ENCODE results near the gene SLC25A45. TPM values are rescaled to one million over a fixed set of nuclear protein-coding genes. Genes with fewer than 3 reads are reported as not detected.

Gene SLC25A45, protein sequence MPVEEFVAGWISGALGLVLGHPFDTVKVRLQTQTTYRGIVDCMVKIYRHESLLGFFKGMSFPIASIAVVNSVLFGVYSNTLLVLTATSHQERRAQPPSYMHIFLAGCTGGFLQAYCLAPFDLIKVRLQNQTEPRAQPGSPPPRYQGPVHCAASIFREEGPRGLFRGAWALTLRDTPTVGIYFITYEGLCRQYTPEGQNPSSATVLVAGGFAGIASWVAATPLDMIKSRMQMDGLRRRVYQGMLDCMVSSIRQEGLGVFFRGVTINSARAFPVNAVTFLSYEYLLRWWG
- polyA plus RNA-seq (ENCODE audit: insufficient read length in 3 of 3) = 1 to 10 TPM; 5.0 to 6.0 (median 5.2) TPM

DNA sequence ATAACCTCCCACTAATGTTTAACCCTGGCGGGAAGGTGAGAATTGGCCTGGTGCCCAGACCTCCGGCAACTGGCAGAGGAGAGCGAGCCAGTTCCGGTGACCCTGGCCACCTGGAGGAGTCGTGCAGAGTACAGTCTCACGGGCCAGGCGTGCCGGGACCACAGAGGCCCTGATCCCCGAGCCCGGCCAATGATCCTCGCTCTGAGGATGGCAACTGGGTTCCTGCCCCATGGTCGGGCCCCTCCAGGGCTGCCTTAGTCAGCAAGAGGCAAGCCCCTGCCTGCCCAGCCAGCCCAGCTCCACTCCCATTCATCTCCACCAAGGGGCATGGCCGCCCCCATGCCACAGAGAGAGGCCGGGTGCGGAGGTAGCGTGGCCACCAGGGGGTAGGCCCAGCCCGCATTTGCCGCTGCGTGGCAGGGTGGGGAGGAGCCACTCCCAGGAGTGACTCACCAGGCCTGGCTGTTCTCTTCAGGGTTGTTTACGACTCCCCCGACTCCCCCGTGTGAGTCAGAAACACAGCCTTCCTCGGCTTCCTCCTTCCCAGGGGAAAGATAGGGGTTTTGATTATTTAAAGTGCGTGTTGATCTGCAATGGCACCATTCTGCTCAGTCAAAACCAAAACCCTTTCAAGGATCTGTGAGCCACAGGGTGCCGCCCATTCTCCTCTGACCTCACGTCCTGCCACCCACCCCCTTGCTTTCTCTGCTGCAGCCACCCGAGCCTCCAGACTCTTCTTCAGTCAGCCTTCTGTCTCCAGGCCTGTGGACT, at the start of gene SLC25A45:
TSS of gene SLC25A45 (minus strand) at position 614 of the 771 bp plus-strand sequence. CDS start 695 bp downstream, outside the sequence.
- peak; percentile 50 to 82 (median 61) for DNase-seq (ENCODE audit: low read depth in 3 of 3, low spot score in 2 of 3)

DNA sequence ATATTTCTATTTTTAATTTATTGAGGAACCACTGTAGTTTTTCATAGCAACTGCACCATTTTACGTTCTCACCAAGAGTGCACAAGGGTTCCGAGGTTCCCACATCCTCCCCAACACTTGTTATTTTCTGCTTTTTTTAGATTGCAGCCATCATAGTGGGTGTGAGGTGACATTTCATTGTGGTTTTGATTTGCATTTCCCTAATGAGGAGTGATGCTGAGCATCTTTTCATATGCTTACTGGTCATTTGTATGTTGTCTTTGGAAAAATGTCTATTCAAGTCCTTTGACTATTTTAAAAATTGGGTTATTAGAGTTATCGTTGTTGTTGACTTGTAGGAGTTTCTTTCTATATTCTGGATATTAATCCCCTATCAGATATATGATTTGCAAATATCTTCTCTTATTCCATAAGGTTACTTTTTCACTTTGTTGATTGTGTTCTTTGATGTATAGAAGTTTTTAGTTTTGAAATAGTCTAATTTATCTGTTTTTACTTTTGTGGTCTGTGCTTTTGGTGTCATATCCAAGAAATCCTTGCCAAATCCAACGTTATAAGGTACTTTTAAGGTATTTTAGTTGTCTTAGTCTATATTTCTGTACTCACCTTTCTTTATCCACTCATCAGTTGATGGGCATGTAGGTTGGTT, 49.1 kb upstream of the SLC25A45 start:
- no peak for DNase-seq (ENCODE audit: low read depth in 3 of 3, low spot score in 2 of 3)

DNA sequence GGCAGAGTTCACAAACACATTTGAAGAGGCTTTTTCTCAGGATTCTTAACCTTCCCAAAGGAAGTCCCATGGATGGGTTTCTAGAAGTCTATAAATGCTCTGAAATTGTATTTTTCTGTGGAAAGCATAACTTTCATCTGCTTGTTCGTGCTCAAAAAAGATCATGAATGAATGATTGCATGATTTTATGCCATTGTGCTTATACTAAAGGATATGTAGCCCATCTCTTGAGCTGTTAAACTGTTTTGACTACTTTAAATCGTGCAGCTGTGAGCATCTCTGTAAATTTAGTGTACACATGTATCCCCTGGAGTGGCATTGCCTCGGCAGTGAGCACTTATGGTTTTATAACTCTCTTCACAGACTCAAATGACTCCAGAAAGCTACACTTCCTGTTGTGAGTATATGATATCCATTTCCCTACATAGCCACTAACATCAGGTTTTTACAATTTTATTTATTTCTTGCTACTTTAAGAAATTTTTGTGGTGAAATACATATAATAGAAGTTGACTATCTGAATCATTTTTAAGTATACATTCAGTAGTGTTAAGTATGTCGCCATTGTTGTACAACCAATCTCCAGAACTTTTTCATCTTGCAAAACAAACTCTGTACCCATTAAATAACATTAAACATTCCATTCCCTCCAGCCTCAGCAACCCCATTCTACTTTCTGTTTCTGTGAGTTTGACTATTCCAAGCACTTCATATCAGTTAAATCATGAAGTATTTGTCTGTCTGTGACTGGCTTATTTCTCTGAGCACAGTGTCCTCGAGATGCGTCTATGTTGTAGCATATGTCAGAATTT, 48.2 kb upstream of the SLC25A45 start:
- DNase-seq (ENCODE audit: low read depth in 3 of 3, low spot score in 2 of 3) = no peak

DNA sequence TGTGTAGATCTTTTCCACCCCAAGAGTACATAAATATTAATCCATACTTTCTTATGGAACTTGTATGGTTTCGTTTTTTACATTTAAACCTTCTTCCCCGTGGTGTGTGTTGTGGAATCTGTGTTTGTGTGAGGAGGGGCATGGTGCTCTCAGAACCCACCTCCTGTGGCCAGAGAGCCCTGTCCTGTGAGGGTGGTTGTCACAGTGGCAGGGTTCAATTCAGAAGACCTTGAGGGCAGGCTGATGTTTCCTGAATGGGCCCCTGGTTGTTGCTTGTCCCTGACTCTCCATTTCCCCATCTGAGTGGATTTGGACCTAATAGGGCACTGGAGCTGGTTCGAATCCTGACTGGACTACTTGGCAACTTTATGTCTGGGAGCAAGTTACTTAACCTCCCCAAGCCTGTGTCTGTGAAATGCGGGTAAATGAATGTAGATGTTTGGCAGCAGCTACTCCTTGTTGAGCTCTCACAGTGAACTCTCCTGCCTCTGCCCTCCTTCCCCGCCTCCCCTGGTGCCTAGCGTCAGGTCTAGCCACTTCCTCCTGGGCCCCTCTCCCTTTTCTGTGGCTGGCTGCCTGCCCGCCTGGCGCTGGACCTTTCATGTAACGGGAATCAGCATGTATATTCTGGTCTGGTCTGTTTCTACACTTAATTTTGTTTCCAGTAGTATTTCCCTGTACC, 47.4 kb upstream of the SLC25A45 start:
- DNase-seq (ENCODE audit: low read depth in 3 of 3, low spot score in 2 of 3) = no peak

DNA sequence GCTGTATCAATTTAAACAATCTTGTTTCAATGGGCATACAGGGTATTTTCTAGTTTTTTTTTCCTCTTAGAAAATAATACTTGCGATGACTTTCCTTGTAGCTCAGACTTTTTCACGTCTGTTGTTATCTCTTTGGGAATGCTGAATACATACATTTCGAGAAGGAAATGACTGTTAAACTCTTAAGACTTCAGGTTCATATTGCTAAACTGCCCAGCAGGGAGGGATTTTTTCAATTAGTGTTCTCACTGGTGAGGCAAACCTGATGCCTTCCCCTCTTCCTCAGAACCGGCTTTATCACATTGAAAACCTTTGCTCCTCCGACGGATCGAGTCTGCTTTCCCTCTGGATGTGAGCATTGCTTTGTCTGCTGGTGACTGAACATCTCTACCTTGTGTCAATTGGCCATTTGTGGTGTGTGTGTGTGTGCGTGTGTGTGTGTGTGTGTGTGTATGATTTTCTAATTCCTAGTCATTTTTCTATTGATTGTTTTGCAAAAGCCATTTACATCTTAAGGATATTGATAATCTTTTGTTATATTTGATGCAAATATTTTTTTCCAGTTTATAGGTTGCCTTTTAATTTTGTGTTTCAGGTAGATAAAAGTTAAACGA, 46.7 kb upstream of the SLC25A45 start:
- no peak for DNase-seq (ENCODE audit: low read depth in 3 of 3, low spot score in 2 of 3)

DNA sequence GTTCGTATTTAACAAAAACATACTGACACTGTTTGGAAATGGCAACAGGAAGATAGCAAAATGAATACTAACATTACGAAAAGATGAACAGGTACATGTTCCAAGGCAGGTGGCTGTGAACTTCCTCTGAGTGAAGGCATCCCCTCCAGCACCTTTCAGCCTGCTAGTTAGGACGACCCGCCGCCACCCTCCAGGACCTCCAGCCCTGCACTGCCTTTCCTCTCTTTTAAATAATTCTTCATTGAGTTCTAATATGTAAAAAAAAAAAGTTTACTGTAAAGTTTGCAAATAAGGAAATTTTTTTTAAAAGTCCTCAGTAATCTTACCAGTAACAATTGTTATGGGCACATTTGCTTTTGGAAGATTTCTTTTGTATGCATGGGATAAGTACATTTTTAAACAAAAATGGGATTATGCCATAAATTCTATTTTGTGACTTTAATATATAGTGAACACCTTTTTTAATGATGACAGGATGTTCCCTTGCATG, 46.2 kb upstream of the SLC25A45 start:
- no peak for DNase-seq (ENCODE audit: low read depth in 3 of 3, low spot score in 2 of 3)

DNA sequence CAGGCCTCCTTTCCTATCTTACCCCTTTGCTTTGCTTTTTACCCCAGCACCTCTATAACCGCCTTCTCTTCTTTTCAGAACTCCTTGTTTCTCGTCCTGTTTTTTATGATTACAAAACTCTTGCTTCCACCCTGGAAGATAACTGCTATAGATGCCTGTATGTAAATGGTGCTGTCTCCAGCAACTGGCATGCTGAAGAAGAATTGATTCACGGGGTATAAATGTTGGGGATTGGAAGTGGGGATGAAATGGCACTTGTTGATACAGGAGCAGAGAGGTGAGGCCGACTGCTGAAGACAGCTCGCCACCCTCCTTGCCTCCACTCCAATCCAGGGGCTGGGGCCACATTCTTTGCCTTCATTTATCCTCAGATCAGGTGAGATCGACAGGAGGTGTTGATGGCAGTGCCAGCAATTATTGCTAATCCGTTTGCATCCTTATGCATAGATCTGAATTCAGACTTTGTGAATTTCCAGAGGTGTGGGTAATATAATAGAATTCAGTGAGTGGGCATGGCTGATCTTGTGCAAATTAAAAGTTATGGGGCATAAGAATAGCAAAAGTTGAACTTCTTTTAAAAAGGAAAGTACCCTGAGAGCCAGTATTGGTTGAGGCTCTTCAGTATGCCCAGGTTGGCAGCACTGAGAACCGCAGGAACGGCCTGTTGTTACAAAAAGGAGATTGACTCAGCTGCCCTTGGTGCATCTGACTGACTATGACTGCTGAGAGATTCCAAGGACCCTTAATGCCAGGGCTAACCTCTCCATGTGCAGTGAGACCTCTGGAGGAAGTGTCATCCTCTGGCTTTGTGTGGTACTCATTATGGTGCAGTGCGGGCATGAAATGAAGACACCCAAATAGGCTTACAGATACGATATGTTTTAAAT, 45.5 kb upstream of the SLC25A45 start:
- no peak for DNase-seq (ENCODE audit: low read depth in 3 of 3, low spot score in 2 of 3)

DNA sequence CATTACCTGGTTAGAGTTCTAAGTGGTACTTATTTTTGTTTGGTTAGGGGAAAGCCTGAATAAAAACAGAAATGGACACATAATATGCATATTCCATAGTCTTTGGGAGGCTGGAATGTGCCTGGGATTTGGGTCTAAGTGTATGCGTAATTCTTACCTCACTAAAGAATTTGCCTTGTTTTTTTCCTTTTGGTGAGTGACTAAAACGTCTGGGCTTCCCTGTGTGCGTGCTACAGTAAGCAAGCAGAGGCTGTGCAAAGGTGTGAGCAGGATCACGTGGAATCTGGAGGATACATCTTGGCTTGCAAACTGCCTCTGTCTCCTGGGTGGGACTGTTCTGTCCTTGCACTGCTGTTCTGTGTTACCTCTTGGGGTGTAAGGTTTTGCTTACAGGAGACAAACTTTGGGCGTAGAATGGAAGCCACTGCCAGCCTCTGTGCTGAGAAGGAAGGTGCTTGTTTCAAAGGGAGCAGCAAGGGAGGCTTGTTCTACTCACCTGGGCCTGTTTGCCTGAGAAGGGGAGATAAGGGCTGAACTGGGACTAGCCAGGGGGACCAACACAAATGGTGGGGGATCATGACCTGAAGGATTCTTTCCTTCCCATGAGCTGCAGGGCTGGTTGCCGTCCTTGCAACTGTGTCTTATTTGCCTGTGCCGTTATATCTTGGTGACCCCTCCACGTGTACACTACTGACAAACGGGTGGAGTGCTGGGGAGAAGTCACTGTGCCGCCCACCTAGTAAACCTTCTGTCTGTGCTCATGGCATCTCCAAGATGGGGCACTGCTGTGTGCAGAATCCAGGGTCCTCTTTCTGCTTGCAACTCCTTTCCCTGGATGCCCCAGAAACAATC, 44.6 kb upstream of the SLC25A45 start:
- no peak for DNase-seq (ENCODE audit: low read depth in 3 of 3, low spot score in 2 of 3)

DNA sequence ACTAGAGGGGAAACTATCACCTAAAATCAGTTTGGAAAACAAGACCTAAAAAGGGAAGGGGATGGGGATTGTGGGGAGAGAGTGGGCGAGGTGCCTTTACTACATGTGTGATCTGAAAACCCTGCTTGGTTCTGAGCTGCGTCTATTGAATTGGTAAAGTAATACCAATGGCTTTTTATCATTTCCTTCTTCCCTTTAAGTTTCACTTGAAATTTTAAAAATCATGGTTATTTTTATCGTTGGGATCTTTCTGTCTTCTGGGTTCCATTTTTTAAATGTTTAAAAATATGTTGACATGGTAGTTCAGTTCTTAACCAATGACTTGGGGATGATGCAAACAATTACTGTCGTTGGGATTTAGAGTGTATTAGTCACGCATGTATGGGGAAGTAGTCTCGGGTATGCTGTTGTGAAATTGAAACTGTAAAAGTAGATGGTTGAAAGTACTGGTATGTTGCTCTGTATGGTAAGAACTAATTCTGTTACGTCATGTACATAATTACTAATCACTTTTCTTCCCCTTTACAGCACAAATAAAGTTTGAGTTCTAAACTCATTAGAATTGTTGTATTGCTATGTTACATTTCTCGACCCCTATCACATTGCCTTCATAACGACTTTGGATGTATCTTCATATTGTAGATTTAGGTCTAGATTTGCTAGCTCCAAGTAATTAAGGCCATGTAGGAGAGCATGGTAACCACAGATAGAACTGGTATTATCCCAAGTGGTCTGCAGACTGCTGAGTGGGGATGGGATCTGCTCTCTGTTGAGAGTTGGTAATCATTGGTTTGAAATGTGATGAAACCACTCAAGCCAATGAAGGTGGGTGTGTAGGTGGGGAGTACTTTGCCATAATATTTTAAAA, 43.8 kb upstream of the SLC25A45 start:
- no peak for DNase-seq (ENCODE audit: low read depth in 3 of 3, low spot score in 2 of 3)

DNA sequence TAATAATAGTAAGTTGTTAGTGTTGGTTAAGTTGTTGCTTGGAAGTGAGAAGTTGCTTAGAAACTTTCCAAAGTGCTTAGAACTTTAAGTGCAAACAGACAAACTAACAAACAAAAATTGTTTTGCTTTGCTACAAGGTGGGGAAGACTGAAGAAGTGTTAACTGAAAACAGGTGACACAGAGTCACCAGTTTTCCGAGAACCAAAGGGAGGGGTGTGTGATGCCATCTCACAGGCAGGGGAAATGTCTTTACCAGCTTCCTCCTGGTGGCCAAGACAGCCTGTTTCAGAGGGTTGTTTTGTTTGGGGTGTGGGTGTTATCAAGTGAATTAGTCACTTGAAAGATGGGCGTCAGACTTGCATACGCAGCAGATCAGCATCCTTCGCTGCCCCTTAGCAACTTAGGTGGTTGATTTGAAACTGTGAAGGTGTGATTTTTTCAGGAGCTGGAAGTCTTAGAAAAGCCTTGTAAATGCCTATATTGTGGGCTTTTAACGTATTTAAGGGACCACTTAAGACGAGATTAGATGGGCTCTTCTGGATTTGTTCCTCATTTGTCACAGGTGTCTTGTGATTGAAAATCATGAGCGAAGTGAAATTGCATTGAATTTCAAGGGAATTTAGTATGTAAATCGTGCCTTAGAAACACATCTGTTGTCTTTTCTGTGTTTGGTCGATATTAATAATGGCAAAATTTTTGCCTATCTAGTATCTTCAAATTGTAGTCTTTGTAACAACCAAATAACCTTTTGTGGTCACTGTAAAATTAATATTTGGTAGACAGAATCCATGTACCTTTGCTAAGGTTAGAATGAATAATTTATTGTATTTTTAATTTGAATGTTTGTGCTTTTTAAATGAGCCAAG, 42.9 kb upstream of the SLC25A45 start:
- DNase-seq (ENCODE audit: low read depth in 3 of 3, low spot score in 2 of 3) = no peak

DNA sequence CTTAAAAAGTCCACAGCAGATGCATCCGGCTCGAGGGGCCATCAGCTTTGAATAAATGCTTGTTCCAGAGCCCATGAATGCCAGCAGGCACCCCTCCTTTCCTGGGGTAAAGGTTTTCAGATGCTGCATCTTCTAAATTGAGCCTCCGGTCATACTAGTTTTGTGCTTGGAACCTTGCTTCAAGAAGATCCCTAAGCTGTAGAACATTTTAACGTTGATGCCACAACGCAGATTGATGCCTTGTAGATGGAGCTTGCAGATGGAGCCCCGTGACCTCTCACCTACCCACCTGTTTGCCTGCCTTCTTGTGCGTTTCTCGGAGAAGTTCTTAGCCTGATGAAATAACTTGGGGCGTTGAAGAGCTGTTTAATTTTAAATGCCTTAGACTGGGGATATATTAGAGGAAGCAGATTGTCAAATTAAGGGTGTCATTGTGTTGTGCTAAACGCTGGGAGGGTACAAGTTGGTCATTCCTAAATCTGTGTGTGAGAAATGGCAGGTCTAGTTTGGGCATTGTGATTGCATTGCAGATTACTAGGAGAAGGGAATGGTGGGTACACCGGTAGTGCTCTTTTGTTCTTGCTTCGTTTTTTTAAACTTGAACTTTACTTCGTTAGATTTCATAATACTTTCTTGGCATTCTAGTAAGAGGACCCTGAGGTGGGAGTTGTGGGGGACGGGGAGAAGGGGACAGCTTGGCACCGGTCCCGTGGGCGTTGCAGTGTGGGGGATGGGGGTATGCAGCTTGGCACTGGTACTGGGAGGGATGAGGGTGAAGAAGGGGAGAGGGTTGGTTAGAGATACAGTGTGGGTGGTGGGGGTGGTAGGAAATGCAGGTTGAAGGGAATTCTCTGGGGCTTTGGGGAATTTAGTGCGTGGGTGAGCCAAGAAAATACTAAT, 42.0 kb upstream of the SLC25A45 start:
- DNase-seq (ENCODE audit: low read depth in 3 of 3, low spot score in 2 of 3) = no peak

DNA sequence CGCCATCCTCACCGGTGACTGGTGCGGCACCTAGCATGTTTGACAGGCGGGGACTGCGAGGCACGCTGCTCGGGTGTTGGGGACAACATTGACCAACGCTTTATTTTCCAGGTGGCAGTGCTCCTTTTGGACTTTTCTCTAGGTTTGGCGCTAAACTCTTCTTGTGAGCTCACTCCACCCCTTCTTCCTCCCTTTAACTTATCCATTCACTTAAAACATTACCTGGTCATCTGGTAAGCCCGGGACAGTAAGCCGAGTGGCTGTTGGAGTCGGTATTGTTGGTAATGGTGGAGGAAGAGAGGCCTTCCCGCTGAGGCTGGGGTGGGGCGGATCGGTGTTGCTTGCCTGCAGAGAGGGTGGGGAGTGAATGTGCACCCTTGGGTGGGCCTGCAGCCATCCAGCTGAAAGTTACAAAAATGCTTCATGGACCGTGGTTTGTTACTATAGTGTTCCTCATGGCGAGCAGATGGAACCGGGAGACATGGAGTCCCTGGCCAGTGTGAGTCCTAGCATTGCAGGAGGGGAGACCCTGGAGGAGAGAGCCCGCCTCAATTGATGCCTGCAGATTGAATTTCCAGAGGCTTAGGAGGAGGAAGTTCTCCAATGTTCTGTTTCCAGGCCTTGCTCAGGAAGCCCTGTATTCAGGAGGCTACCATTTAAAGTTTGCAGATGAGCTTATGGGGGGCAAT, 41.2 kb upstream of the SLC25A45 start:
- DNase-seq (ENCODE audit: low read depth in 3 of 3, low spot score in 2 of 3) = no peak

DNA sequence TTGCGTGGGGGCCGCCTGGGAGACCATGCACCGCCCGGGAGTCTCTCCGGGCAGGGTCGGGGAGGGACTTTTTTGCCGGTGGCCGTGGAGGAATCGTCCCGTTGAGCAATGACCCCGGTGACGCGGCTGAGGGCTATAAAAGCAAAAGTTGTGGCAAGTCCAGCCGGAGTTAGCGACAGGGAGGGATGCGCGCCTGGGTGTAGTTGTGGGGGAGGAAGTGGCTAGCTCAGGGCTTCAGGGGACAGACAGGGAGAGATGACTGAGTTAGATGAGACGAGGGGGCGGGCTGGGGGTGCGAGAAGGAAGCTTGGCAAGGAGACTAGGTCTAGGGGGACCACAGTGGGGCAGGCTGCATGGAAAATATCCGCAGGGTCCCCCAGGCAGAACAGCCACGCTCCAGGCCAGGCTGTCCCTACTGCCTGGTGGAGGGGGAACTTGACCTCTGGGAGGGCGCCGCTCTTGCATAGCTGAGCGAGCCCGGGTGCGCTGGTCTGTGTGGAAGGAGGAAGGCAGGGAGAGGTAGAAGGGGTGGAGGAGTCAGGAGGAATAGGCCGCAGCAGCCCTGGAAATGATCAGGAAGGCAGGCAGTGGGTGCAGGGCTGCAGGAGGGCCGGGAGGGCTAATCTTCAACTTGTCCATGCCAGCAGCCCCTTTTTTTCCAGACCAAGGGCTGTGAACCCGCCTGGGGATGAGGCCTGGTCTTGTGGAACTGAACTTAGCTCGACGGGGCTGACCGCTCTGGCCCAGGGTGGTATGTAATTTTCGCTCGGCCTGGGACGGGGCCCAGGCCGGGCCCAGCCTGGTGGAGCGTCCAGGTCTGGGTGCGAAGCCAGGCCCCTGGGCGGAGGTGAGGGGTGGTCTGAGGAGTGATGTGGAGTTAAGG, 40.4 kb upstream of the SLC25A45 start, which contains the start of gene NEAT1:
TSS of gene NEAT1 (plus strand) at position 166 of the 883 bp plus-strand sequence.
- DNase-seq (ENCODE audit: low read depth in 3 of 3, low spot score in 2 of 3) = peak; percentile 85 to 89 (median 88)

All from right renal cortex interstitium (tissue), 3 donors.